Astrocyte (in vitro differentiated cells and primary cell): ENCODE measurements around the gene GCDH. TPM values are rescaled to one million over a fixed set of nuclear protein-coding genes. Genes with fewer than 3 reads are reported as not detected.
A peak's percentile ranks its signal among the peaks of the same experiment; 100 is the strongest.

ENCODE experiments used
- DNase-seq: peaks from one replicate; pipeline ENCODE4 v3.0.0-alpha.2; 2010; ENCODE audit warnings: low read depth
- FAIRE-seq: peaks from 2 replicates; lab custom pipeline; 2011; peaks lifted over from hg19 to GRCh38; lab: Jason Lieb, UNC
- H2AFZ ChIP-seq: 2 replicates; pipeline ENCODE4 v1.6.0; 2012; ENCODE audit warnings: low read depth, low read length, inconsistent platforms
- H3K27ac ChIP-seq: 2 replicates; pipeline ENCODE4 v1.5.1; 2011; ENCODE audit warnings: low read depth, low read length, inconsistent platforms
- H3K27me3 ChIP-seq: 2 replicates; pipeline ENCODE4 v1.6.0; 2011; ENCODE audit warnings: low read length, inconsistent platforms; ENCODE audit not compliant: insufficient read depth
- H3K36me3 ChIP-seq: 2 replicates; pipeline ENCODE4 v1.5.1; 2011; ENCODE audit warnings: low read length, inconsistent platforms; ENCODE audit not compliant: insufficient read depth
- H3K4me1 ChIP-seq: 2 replicates; pipeline ENCODE4 v1.5.1; 2011; ENCODE audit warnings: low read length, inconsistent platforms; ENCODE audit not compliant: insufficient read depth
- H3K4me2 ChIP-seq: 2 replicates; pipeline ENCODE4 v1.6.0; 2012; ENCODE audit warnings: low read length, inconsistent platforms
- H3K4me3 ChIP-seq: 2 replicates; pipeline ENCODE4 v1.5.1; 2011; ENCODE audit warnings: low read depth, mild to moderate bottlenecking, low read length, inconsistent platforms; ENCODE audit not compliant: insufficient read depth
- H3K79me2 ChIP-seq: 2 replicates; pipeline ENCODE4 v1.6.0; 2012; ENCODE audit warnings: mild to moderate bottlenecking, low read length, inconsistent platforms; ENCODE audit not compliant: insufficient read depth
- H3K9ac ChIP-seq: 2 replicates; pipeline ENCODE4 v1.6.0; 2012; ENCODE audit warnings: mild to moderate bottlenecking, low read length, inconsistent platforms
- H3K9me3 ChIP-seq: 2 replicates; pipeline ENCODE4 v1.5.1; 2012; ENCODE audit warnings: low read depth, mild to moderate bottlenecking, low read length, inconsistent platforms; ENCODE audit not compliant: insufficient read depth
- H4K20me1 ChIP-seq: 2 replicates; pipeline ENCODE4 v1.6.0; 2012; ENCODE audit warnings: low read length, inconsistent platforms; ENCODE audit not compliant: insufficient read depth
- H3K27ac Mint-ChIP-seq: one replicate; pipeline ENCODE4 v1.8.0; 2021; ENCODE audit warnings: mild to moderate bottlenecking, mixed read lengths; ENCODE audit not compliant: unreplicated experiment
- H3K27me3 Mint-ChIP-seq: one replicate; pipeline ENCODE4 v1.8.0; 2021; ENCODE audit warnings: low read depth, mixed read lengths; ENCODE audit not compliant: unreplicated experiment
- H3K36me3 Mint-ChIP-seq: one replicate; pipeline ENCODE4 v1.8.0; 2021; ENCODE audit warnings: low read depth, mixed read lengths; ENCODE audit not compliant: unreplicated experiment
- H3K4me1 Mint-ChIP-seq: one replicate; pipeline ENCODE4 v1.8.0; 2021; ENCODE audit warnings: low read depth, mixed read lengths; ENCODE audit not compliant: unreplicated experiment
- H3K4me3 Mint-ChIP-seq: one replicate; pipeline ENCODE4 v1.8.0; 2021; ENCODE audit warnings: mild to moderate bottlenecking, moderate library complexity, mixed read lengths; ENCODE audit not compliant: unreplicated experiment
- H3K9me3 Mint-ChIP-seq: one replicate; pipeline ENCODE4 v1.8.0; 2021; ENCODE audit warnings: mild to moderate bottlenecking, mixed read lengths; ENCODE audit not compliant: unreplicated experiment
- EZH2 ChIP-seq: IDR thresholded peaks from 2 replicates; pipeline ENCODE4 v1.6.1; 2012; ENCODE audit warnings: mild to moderate bottlenecking, low read length, inconsistent platforms; ENCODE audit not compliant: insufficient read depth
- total RNA-seq: library from RNA; stranded (reverse); gene quantifications from 2 replicates; pipeline ENCODE4 v1.2.1, GENCODE V29; 2021
- TF ChIP-seq, protein P1 (sequence below): IDR thresholded peaks from 2 replicates; pipeline ENCODE4 v1.5.1; 2011; ENCODE audit warnings: low read depth, mild to moderate bottlenecking, inconsistent platforms, low read length, moderate library complexity; ENCODE audit not compliant: insufficient read depth

GCDH gene
- total RNA-seq, 1 donor from 2014 or later = 17.5 TPM

DNA sequence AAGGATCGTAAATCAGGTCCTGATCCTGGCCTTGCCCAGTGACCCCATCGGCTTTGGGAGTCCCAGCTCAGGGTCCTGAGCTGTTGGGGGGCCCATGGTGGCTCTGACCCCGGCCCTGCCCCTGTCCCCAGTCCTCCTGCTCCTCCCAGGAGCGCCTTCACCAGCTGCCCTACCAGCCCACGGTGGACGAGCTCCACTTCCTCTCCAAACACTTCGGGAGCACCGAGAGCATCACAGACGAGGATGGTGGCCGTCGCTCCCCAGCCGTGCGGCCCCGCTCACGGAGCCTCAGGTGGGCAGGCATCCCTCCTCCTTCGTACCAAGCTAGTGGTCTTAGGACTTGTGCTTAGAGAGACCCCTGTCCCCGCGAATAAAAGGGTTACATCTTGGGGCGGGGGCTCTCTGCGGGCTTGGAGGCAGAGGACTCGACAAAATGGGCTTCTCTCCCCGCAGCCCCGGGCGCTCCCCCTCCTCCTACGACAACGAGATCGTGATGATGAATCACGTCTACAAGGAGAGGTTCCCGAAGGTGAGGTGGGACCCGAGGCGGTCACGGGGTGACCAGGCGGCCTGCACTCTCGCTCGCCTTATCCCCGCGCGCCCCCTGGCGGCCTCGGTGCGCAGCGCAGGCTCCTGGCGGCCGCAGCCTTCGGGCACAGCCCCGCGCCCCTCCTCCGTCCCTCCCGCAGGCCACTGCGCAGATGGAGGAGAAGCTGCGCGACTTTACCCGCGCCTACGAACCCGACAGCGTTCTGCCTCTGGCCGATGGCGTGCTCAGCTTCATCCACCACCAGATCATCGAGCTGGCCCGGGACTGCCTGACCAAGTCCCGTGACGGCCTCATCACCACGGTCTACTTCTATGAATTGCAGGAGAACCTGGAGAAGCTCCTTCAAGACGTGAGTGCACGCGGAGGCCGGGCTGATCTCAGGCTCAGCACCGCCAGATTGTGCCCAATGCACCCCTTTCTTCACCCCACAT is 43.5 kb upstream of the GCDH start:
- Mint-ChIP-seq H3K9me3 (no peaks in the 10 kb centered on the region), H3K4me3 (no peak overlapping the region), H3K27ac (no peak overlapping the region), H3K4me1 (no peaks in the 10 kb centered on the region), H3K36me3 (no peaks in the 10 kb centered on the region), H3K27me3 (no peaks in the 10 kb centered on the region)
- H3K27ac ChIP-seq = no peak overlapping the region
- FAIRE-seq (no peak), DNase-seq (peak; percentile 48)
- H3K9me3 ChIP-seq = no peaks in the 10 kb centered on the region
- H2AFZ ChIP-seq = peak overlapping the region; percentile 92
- H3K4me3 ChIP-seq = peak overlapping the region; percentile 13
- H4K20me1 ChIP-seq = no peaks in the 10 kb centered on the region
- no peak overlapping the region for H3K9ac ChIP-seq
- H3K27me3 ChIP-seq = peaks cover 4% of the 10 kb centered on the region
- H3K79me2 ChIP-seq = no peaks in the 10 kb centered on the region
- H3K4me2 ChIP-seq = peak overlapping the region; percentile 81
- TF ChIP-seq EZH2 = no peak
- TF ChIP-seq, protein P1, sequence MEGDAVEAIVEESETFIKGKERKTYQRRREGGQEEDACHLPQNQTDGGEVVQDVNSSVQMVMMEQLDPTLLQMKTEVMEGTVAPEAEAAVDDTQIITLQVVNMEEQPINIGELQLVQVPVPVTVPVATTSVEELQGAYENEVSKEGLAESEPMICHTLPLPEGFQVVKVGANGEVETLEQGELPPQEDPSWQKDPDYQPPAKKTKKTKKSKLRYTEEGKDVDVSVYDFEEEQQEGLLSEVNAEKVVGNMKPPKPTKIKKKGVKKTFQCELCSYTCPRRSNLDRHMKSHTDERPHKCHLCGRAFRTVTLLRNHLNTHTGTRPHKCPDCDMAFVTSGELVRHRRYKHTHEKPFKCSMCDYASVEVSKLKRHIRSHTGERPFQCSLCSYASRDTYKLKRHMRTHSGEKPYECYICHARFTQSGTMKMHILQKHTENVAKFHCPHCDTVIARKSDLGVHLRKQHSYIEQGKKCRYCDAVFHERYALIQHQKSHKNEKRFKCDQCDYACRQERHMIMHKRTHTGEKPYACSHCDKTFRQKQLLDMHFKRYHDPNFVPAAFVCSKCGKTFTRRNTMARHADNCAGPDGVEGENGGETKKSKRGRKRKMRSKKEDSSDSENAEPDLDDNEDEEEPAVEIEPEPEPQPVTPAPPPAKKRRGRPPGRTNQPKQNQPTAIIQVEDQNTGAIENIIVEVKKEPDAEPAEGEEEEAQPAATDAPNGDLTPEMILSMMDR = peak; percentile 76
- H3K4me1 ChIP-seq = peaks cover 8% of the 10 kb centered on the region
- no peaks in the 10 kb centered on the region for H3K36me3 ChIP-seq

- DNase-seq = no peak
- Histone ChIP-seq H3K4me3 (no peak overlapping the region), H3K27ac (no peak overlapping the region), H3K36me3 (no peaks in the 10 kb centered on the region), H3K4me2 (no peak overlapping the region), H3K4me1 (no peaks in the 10 kb centered on the region), H3K79me2 (no peaks in the 10 kb centered on the region), H3K27me3 (no peaks in the 10 kb centered on the region), H3K9ac (no peak overlapping the region), H2AFZ (no peak overlapping the region), H3K9me3 (no peaks in the 10 kb centered on the region), H4K20me1 (no peaks in the 10 kb centered on the region)
- no peak overlapping the region for H3K27ac Mint-ChIP-seq
- no peak overlapping the region for H3K4me3 Mint-ChIP-seq
- TF ChIP-seq, protein P1 = no peak
- no peak for TF ChIP-seq EZH2
- no peaks in the 10 kb centered on the region for H3K27me3 Mint-ChIP-seq
- H3K36me3 Mint-ChIP-seq = peaks cover 4% of the 10 kb centered on the region
- FAIRE-seq = no peak
- no peaks in the 10 kb centered on the region for H3K9me3 Mint-ChIP-seq
- H3K4me1 Mint-ChIP-seq = no peaks in the 10 kb centered on the region
These were observed 34.3 kb upstream of the GCDH start for GRCh38 chr19:12856653-12857052.
